K562 (cell line): ENCODE data around the gene WASHC3. TPM values are rescaled to one million over a fixed set of nuclear protein-coding genes. Genes with fewer than 3 reads are reported as not detected.

Experiments
- ARID3A ChIP-seq: IDR thresholded peaks from 2 replicates; pipeline ENCODE4 v1.6.1; 2012; ENCODE audit warnings: low read depth, low read length, improper control_type of control experiment, borderline replicate concordance
- CAMTA2 ChIP-seq: fragments of 250-450 bp; sonication (Bioruptor Pico); conservative IDR thresholded peaks from 2 replicates; pipeline ENCODE4 v1.5.1; 2022
- CCAR2 ChIP-seq: fragments of 200-400 bp; formaldehyde crosslinking; IDR thresholded peaks from 2 replicates; pipeline ENCODE4 v1.6.1; 2017; ENCODE audit warnings: mild to moderate bottlenecking, low read depth, low read length
- CEBPB ChIP-seq: fragments of 450-650 bp; IDR thresholded peaks from 2 replicates; pipeline ENCODE4 v1.6.1; 2016; ENCODE audit warnings: missing genetic modification characterization, missing compliant biosample characterization
- DMBX1 ChIP-seq: fragments of 250-450 bp; sonication (Bioruptor Pico); IDR thresholded peaks from 2 replicates; pipeline ENCODE4 v1.8.0; 2022; ENCODE audit warnings: inconsistent platforms, mild to moderate bottlenecking, moderate library complexity, borderline replicate concordance
- ILF3 ChIP-seq: fragments of 450-650 bp; IDR thresholded peaks from 2 replicates; pipeline ENCODE4 v1.6.1; 2018; ENCODE audit warnings: antibody characterized with exemption, mild to moderate bottlenecking, moderate library complexity, borderline replicate concordance
- MED1 ChIP-seq: sonication (generic); formaldehyde crosslinking; IDR thresholded peaks from 2 replicates; pipeline ENCODE4 v1.8.1; 2023; ENCODE audit warnings: missing genetic modification reagents, borderline replicate concordance
- MXI1 ChIP-seq: IDR thresholded peaks from 2 replicates; pipeline ENCODE4 v1.6.1; 2011; ENCODE audit warnings: low read depth, mild to moderate bottlenecking, improper control_type of control experiment, low read length
- NEUROD1 ChIP-seq: fragments of 150-350 bp; IDR thresholded peaks from 2 replicates; pipeline ENCODE4 v1.6.1; 2014; ENCODE audit warnings: borderline replicate concordance, low read length, low read depth; ENCODE audit not compliant: partially characterized antibody
- NFXL1 ChIP-seq: fragments of 450-650 bp; formaldehyde crosslinking; IDR thresholded peaks from 2 replicates; pipeline ENCODE4 v1.4.0; 2021; ENCODE audit warnings: mild to moderate bottlenecking
- PHF8 ChIP-seq: fragments of 200-600 bp; sonication (generic); IDR thresholded peaks from 2 replicates; pipeline ENCODE4 v1.6.1; 2012; ENCODE audit warnings: mixed run types, mild to moderate bottlenecking, inconsistent platforms, low read length, moderate library complexity, borderline replicate concordance
- PRPF4 ChIP-seq: fragments of 200-400 bp; formaldehyde crosslinking; IDR thresholded peaks from one replicate; pipeline ENCODE4 v1.6.1; 2017; ENCODE audit warnings: low read length, low read depth, mild to moderate bottlenecking; ENCODE audit not compliant: insufficient read depth, poor library complexity, severe bottlenecking
- PTBP1 ChIP-seq: fragments of 200-400 bp; formaldehyde crosslinking; IDR thresholded peaks from 2 replicates; pipeline ENCODE4 v1.6.1; 2017; ENCODE audit warnings: low read depth, low read length
- RBM14 ChIP-seq: fragments of 200-400 bp; formaldehyde crosslinking; IDR thresholded peaks from 2 replicates; pipeline ENCODE4 v1.6.1; 2018; ENCODE audit warnings: low read depth, mild to moderate bottlenecking, low read length, moderate library complexity, borderline replicate concordance; ENCODE audit not compliant: insufficient read depth
- RBM17 ChIP-seq: fragments of 200-400 bp; formaldehyde crosslinking; IDR thresholded peaks from 2 replicates; pipeline ENCODE4 v1.6.1; 2017; ENCODE audit warnings: low read depth, mild to moderate bottlenecking, low read length, borderline replicate concordance
- RBM25 ChIP-seq: fragments of 200-400 bp; formaldehyde crosslinking; IDR thresholded peaks from 2 replicates; pipeline ENCODE4 v1.6.1; 2018; ENCODE audit warnings: low read length, low read depth, moderate library complexity; ENCODE audit not compliant: severe bottlenecking
- SETDB1 ChIP-seq: IDR thresholded peaks from one replicate; pipeline ENCODE4 v1.6.1; 2012; ENCODE audit warnings: low read length, control low read depth, inconsistent platforms
- STAT5A ChIP-seq: IDR thresholded peaks from 2 replicates; pipeline ENCODE4 v1.6.1; 2012; ENCODE audit warnings: low read length, inconsistent platforms, borderline replicate concordance
- XRCC3 ChIP-seq: fragments of 450-650 bp; IDR thresholded peaks from 2 replicates; pipeline ENCODE4 v1.6.1; 2017; ENCODE audit warnings: mild to moderate bottlenecking, moderate library complexity
- ZBED1 ChIP-seq: IDR thresholded peaks from 2 replicates; pipeline ENCODE4 v1.6.1; 2014
- ZKSCAN8 ChIP-seq: fragments of 200-800 bp; sonication (Bioruptor generic); IDR thresholded peaks from 2 replicates; pipeline ENCODE4 v1.6.1; 2016; ENCODE audit warnings: missing genetic modification characterization, missing compliant biosample characterization
- ZNF3 ChIP-seq: fragments of 250-450 bp; sonication (Bioruptor Pico); IDR thresholded peaks from 2 replicates; pipeline ENCODE4 v1.5.0; 2021; ENCODE audit warnings: mild to moderate bottlenecking, moderate library complexity
- ZNF311 ChIP-seq: fragments of 250-450 bp; sonication (Bioruptor Pico); IDR thresholded peaks from 2 replicates; pipeline ENCODE4 v1.4.0; 2020; ENCODE audit warnings: mild to moderate bottlenecking, moderate library complexity
- ZNF583 ChIP-seq: fragments of 250-450 bp; sonication (Bioruptor Pico); IDR thresholded peaks from 2 replicates; pipeline ENCODE4 v1.4.0; 2020
- polyA plus RNA-seq, 8 experiments: library from polyadenylated mRNA; depleted of rRNA in 4 of 8; stranded (reverse) in 5 of 8; unstranded in 3 of 8; fragments of >200 nt; fragmentation: Nextera tagmentation in 2 of 8; fragmentation: Illumina TruSeq in 1 of 8; extraction: Ambion mirVana in 2 of 8; extraction: Trizol in 1 of 8; gene quantifications; 2 replicates each; pipeline versions ENCODE4 v1.2.1 to v1.2.3, GENCODE V29; 2011 to 2014; ENCODE audit warnings: inconsistent platforms in 1 of 8, missing spikeins in 1 of 8
- total RNA-seq, 7 experiments: library from RNA; depleted of rRNA in 6 of 7; stranded (reverse); fragments of >200 nt in 6 of 7; fragmentation: Illumina TruSeq in 2 of 7; extraction: Trizol in 2 of 7; gene quantifications; 2 replicates each; pipeline versions ENCODE4 v1.2.1 to v1.2.3, GENCODE V29; 2011 to 2021; ENCODE audit warnings: low replicate concordance in 1 of 7
- TF ChIP-seq, protein P1 (sequence below), 2 experiments: IDR thresholded peaks in 1 of 2; conservative IDR thresholded peaks in 1 of 2; 2 replicates each; pipeline ENCODE4 v1.6.1; 2016; ENCODE audit warnings: low read depth in 2 of 2, mild to moderate bottlenecking in 1 of 2, missing compliant biosample characterization in 1 of 2, missing genetic modification characterization in 1 of 2, moderate library complexity in 1 of 2

WASHC3 gene
- total and polyA plus RNA-seq, 9 of the 15 experiments (the other 6 are each of a cell fraction or from before 2014, with no cell fraction given) = 14.3 to 74.9 (median 35.1) TPM

- TF ChIP-seq ARID3A (no peak), XRCC3 (no peak), CEBPB (tag) (peak; percentile 52), RBM25 (no peak), RBM14 (no peak), ILF3 (no peak), ZNF583 (no peak), PHF8 (peak; percentile 83; the same call in 1 of the 2 replicates), CCAR2 (no peak), ZKSCAN8 (CRISPR knock-in tag) (no peak), MXI1 (no peak), STAT5A (no peak), ZBED1 (0 out of 2 replicates have a peak, but pooled peaks have one; percentile 46), CAMTA2 (no peak), PTBP1 (no peak), PRPF4 (no peak), NFXL1 (no peak), MED1 (CRISPR knock-in tag) (no peak), ZNF3 (CRISPR knock-in tag) (no peak), DMBX1 (CRISPR knock-in tag) (no peak), NEUROD1 (no peak), SETDB1 (no peak), RBM17 (no peak), ZNF311 (CRISPR knock-in tag) (no peak)
- TF ChIP-seq, protein P1, sequence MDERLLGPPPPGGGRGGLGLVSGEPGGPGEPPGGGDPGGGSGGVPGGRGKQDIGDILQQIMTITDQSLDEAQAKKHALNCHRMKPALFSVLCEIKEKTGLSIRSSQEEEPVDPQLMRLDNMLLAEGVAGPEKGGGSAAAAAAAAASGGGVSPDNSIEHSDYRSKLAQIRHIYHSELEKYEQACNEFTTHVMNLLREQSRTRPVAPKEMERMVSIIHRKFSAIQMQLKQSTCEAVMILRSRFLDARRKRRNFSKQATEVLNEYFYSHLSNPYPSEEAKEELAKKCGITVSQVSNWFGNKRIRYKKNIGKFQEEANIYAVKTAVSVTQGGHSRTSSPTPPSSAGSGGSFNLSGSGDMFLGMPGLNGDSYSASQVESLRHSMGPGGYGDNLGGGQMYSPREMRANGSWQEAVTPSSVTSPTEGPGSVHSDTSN (CRISPR knock-in tag; IDR thresholded peaks at IDR 0.05; ENCODE audit: low read depth) = no peak
- TF ChIP-seq, protein P1 (tag; conservative IDR thresholded peaks at IDR 0.05; ENCODE audit: low read depth) = peak; percentile 81
Measured at GRCh38 chr12:102061560-102062418, at the start of gene WASHC3 (continued).
